NCI-H2227 (cell line): ENCODE results near the gene RAB3IL1.

Experiments
- DNase-seq: peaks from one replicate; lab custom pipeline; 2025; ENCODE audit not compliant: unreplicated experiment; lab: John Stamatoyannopoulos, UW

Gene RAB3IL1

DNA sequence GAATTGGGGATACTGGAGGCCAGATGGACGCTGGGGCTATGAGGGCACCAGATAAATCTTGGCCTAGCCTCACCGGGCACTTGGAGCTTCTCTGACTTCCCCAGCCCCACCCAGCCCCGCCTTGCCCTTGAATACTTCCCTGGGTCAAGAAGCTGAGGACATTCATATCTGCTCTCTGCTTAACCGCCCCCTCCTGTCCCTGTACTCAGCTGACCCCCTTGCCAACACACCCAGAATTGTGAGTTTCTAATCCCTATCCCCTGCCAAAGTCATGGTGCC, 48.0 kb downstream of the RAB3IL1 start:
- no peak for DNase-seq

DNA sequence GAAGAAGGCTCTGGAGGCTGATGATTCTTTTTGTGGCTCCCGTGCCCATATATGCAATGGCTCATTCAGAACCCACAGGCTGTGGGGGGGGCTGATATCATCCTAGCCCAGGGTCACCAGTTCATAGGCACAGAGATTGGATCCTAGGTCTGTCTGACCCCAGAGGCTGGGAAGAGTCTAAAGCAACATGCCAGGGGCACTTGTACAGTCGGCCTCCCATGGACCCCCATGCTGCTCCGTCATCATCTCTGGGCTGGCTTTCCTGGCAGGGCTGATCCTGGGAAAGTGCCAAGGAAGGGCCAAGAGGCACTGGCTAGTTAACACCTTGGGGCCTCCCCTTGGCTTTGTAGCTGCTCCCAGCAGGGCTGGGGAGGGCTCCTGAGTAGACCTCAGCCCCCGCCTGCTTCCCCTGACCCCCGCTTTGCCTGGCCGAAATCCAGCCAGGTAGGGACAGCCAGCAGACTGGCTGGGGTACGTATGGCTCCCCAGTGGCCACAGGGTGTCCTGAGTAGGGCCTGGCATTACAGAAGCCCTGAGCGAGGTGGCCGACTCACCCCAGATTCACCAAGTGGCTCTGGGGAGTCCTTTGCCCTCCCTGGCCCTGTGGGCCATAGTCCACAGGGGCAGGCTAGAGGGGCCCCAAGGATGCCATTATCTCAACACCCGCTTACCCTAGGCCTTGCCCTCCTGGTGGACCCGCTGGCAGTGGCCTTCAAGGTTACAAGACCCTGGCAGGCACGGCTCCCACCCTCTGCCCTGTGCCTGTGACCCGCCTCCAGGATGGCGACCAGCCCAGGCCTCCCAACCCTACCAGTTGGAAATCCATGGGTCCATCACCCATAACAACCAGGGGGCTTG, 48.6 kb downstream of the RAB3IL1 start:
- DNase-seq: no peak

DNA sequence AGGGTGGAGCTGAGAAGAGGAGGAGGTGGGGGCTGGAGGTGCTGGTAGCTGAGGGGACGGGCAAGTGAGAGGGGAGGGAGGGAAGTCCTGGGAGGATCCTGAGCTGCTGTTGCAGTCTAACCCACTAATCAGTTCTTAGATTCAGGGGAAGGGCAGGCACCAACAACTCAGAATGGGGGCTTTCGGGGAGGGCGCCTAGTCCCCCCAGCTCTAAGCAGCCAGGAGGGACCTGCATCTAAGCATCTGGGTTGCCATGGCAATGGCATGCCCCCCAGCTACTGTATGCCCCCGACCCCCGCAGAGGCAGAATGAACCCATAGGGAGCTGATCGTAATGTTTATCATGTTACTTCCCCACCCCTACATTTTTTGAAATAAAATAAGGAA, 50.4 kb downstream of the RAB3IL1 start:
- no peak for DNase-seq

GRCh38 chr11:61866231-61866957, 51.0 kb downstream of the RAB3IL1 start:
- no peak for DNase-seq

- DNase-seq: no peak
Measured at GRCh38 chr11:61864814-61865775, 52.3 kb downstream of the RAB3IL1 start.

- DNase-seq: no peak
Measured at GRCh38 chr11:61863548-61864081, 53.8 kb downstream of the RAB3IL1 start.

DNA sequence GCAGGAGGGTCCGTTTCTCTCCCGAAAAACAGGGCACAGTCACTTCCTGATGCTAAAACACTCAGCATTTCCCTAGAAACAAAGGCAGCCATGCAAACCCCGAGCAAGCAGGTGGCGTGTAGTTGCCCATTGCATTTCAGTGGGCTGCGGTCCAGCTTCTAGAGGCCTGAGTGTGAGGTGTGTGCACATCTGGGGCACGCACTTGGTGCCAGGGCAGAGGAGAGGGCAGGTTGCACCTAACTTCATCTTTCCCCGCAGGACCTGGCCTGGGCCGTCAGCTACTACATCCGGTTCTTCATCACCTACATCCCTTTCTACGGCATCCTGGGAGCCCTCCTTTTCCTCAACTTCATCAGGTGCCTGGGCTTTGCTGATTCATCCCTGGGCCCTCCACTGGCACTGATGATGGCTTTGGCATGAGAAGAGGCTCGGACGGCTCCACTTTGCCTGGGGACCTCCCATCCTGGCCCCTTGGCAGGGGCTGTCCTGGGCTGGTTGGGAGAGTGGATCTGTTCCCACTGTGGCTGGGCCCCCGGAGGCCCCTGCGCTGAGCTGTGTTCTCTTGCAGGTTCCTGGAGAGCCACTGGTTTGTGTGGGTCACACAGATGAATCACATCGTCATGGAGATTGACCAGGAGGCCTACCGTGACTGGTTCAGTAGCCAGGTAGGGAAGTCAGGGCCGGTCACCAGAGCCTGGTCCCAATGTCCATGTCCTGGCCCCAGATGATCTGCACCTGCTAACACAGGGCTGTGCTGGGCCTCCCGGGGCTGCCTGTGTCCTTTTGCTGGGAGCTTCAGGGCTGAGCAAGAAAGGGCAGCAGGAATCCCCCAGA, 54.4 kb downstream of the RAB3IL1 start:
- DNase-seq: no peak

- no peak for DNase-seq
Measured at GRCh38 chr11:61861634-61862033, 55.7 kb downstream of the RAB3IL1 start.

DNA sequence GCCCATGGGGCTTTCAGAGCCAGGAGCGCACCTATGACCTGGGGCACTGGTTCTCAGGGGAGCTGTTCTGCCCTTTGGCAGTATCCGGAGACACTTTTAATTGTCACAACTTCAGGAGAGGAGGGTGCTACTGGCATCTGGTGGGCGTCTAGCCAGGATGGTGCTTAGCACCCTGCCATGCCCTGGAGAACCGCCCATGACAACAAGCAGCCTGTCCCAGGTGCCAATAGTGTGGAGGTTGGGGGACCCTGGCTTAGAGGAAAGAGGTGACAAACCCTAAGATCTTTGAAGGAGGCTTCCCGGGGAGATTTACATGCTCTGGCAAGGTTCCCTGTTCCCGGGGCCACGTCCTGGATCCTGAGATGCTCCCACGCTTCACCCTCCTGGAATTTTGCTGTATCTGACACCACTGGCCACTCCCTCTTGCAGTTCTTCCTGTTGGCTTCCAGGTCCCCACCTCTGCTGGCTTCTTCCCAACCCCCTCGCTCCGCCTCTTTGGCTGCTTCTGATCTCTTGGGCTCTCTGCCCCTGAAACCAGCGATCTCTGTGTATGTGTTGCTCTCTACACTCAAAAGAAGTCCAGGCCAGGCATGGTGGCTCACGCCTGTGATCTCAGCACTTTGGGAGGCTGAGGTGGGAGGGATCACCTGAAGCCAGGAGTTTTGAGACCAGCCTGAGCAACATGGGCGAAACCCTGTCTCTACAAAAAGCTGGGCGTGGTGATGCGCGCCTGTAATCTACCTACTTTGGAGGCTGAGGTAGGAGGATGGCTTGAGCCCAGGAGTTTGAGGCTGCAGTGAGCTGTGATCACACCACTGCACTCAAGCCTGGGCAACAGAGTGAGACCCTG, 57.1 kb downstream of the RAB3IL1 start:
- DNase-seq: no peak

DNA sequence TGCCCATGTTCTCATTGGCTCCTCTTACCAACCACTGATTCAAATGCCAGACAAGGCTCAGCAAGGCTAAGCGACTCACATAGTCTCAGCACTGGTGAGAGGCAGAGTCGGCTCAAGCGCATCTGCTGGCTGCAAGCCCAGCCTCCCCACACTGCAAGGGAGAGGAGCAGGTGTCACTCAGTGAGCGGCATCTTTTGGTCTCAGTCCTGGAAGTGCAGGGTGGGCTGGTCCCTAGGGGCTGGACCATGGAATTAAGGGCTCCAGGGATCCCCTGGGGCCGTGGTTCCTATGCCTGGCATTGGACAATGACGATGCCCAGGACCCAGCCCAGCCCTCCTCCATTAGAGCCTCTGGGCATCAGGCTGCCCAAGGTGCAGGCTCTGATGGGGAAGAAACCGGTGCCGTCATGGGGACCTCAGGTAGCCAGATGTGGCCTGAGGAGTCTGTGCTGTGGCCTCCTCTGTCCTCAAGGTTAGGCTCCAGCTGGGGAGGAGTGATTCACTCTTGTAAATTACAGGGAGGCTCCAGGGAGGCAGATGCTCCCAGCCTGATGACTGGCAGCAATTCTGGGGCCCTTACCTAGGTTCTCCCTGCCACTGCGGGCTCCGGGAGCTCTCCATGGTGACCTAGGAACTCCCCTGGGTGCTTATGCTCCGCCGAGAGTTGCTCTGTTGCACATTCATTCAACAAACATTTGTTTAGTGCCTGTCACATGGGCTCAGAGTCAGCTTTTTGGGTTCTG, 61.3 kb downstream of the RAB3IL1 start:
- peak; percentile 80 for DNase-seq

DNA sequence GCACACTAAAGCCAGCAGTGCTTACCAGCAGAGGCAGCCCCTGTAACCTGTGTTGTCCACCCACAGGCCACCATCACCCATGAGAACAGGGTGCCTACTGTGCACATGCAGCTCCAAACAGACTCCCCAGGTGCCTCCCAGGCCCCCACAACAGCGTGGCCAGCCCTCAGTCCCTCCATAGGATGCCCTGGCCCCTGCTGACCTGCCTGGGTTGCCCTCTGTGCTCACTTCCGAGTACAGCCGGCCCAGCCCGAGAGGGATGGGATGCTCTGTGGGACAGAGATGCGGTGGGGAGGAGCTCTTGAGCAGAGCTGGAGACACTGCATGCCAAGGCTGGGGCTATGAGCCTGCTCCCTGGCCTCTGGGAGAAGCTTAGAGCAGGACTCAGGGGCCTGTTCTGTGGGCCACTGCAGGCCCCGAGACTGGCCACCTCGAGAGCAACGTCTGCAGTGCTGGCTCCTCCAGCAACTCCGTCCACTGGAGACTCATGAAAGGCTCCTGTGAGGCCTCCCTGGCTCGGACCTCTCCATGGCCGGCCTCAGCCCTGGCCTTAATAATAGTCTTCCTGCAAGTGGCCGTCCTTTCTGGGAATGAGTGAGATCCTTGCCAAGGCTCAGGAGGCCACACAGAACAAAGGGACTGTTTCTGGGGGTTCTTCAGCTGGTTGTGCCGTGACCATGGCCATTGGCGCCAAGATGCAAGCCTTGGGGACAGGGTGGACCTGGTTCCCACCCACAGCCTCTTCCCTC, 62.2 kb downstream of the RAB3IL1 start:
- no peak for DNase-seq

GRCh38 chr11:61854206-61854895, 63.0 kb downstream of the RAB3IL1 start:
- DNase-seq: no peak

- no peak for DNase-seq
Measured at GRCh38 chr11:61853698-61854169, 63.6 kb downstream of the RAB3IL1 start.

- no peak for DNase-seq
Measured at GRCh38 chr11:61851900-61852295, 65.5 kb downstream of the RAB3IL1 start.

DNA sequence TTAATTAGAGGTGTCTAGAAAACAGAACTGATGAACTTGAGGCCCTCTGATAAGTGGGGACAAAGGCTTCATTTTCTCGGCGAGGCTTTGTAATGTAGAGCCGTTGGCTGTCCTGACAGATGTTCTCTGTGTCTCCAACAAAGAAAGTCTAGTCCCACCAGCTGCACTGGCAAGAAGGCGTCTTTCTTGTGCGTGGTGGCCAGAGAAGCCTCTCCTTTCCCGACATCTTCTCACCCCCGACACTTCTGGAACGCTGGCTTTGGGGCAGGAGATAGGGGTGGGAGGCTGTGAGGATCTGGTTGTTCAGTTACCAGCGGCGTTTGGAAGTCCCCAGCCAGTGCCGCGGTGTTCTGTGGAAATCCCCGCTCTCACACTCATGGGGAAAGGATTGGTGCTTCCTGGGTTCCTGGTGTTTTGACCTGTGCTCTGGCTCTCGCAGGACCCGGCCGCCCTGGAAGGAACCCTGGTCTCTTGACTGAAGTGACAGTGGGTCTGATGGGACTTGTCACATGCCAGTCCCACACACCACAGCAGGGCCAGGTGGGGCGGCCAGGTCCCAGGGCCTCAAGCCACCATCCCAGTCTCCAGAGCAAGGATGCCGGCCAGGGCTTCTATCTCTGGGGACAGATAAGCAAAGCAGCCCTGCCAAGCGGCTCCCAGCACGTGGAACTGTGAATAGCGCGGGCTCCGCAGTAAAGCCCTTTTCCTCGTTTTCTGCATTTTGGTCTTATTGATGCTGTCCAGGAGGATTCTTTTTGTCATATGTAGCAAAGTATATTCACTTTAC, 66.1 kb downstream of the RAB3IL1 start:
- no peak for DNase-seq

GRCh38 chr11:61850687-61851086, 66.7 kb downstream of the RAB3IL1 start:
- DNase-seq: no peak

GRCh38 chr11:61848631-61849030, 68.7 kb downstream of the RAB3IL1 start:
- DNase-seq: no peak
